WI38 (cell line): ENCODE data around the gene HYDIN.
"Not testable (repeated sequence)": the region's sequence is repeated elsewhere in the genome, so short reads cannot be mapped to it uniquely, and the experiment has no call there.

Source experiments
- H3K4me3 ChIP-seq: 2 replicates; pipeline ENCODE4 v1.5.1; 2011; ENCODE audit warnings: low read depth, mild to moderate bottlenecking, control low read depth, low read length
- TF ChIP-seq, protein P1 (sequence below): IDR thresholded peaks from 2 replicates; pipeline ENCODE4 v1.5.1; 2012; ENCODE audit warnings: low read depth, mild to moderate bottlenecking, control low read depth, low read length

HYDIN gene

DNA sequence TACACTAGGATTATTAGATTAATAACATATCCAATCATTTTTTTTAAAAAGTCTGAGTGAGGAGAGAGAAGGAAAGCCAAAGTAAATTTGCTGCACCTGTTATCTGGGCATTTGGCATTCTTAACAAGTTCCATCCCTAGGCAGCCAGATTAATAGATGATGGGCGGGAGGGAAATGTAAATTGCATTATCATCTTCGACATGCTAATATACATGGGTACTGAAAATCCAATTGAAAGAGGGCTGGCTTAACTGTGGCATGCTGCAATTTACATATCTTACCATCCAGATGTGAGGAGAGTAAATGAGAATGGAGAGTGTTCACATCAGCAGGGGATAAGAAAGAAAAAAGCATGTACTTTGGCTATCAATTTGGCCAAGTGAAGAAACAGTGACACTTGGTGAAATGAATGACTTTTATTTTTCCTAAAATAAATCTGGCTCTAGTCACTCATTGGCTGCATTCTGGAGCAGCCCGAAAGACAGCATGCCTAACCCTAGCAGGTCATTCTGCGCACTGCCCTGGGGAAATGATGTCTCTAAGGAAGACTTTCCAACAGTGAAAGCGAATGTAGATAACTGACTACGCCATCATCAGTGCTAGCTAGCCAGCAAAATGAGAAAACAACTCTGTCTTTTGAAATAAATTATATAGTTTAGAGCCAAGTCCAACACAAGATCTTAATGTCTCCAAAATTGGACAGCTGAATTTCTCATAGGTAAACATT is 57.9 kb downstream of the HYDIN start:
- no peak overlapping the region for H3K4me3 ChIP-seq
- TF ChIP-seq, protein P1, sequence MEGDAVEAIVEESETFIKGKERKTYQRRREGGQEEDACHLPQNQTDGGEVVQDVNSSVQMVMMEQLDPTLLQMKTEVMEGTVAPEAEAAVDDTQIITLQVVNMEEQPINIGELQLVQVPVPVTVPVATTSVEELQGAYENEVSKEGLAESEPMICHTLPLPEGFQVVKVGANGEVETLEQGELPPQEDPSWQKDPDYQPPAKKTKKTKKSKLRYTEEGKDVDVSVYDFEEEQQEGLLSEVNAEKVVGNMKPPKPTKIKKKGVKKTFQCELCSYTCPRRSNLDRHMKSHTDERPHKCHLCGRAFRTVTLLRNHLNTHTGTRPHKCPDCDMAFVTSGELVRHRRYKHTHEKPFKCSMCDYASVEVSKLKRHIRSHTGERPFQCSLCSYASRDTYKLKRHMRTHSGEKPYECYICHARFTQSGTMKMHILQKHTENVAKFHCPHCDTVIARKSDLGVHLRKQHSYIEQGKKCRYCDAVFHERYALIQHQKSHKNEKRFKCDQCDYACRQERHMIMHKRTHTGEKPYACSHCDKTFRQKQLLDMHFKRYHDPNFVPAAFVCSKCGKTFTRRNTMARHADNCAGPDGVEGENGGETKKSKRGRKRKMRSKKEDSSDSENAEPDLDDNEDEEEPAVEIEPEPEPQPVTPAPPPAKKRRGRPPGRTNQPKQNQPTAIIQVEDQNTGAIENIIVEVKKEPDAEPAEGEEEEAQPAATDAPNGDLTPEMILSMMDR = no peak

DNA sequence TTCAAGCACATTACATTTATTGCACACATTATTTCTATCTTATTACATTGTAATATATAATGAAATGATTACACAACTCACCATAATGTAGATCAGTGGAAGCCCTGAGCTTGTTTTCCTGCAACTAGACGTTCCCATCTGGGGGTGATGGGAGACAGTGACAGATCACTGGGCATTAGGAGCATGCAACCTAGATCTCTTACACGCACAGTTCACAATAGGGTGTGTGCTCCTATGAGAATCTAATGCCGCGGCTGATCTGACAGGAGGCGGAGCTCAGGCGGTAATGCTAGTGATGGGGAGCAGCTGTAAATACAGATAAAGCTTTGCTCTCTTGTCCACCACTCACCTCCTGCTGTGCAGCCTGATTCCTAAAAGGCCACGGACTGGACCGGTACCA is 69.5 kb downstream of the HYDIN start:
- H3K4me3 ChIP-seq = not testable (repeated sequence)

DNA sequence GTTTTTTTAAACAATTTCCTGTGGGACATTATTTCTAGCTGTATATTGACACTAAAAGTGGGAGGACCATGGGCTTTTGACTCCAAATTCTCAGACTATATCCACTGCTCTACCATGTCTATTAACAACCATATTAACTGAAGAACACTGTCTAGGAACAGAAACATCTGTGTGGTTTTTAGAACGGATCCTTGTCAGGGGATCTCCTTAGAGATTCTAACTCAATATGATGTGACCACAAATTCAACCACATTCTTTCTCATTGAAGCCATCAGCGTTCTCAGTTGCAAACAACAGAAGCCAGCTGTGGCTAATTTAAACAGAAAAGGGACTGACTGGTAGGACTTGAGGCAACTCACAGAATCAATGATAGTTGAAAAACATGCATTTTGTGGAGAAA is 73.2 kb downstream of the HYDIN start:
- H3K4me3 ChIP-seq = not testable (repeated sequence)

DNA sequence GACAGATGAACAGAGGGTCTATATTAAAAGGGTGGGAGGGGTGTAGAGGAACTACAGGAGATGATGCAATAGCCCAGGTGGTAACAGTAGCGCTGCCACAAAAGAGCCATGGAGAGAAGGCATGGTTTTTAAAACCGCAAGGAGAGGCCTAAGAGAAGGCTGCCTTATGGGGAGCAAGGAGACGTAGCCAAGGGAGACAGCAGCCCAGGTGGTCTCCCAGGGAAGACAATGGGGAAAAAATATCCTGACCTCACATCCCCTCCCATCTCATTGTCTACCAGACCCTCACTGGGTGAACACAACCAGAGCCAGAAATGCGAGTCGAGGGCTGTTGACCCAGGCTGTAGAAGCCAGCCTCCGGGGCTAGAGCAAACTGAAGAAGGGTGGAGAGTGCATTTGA is 77.2 kb downstream of the HYDIN start:
- H3K4me3 ChIP-seq = not testable (repeated sequence)

DNA sequence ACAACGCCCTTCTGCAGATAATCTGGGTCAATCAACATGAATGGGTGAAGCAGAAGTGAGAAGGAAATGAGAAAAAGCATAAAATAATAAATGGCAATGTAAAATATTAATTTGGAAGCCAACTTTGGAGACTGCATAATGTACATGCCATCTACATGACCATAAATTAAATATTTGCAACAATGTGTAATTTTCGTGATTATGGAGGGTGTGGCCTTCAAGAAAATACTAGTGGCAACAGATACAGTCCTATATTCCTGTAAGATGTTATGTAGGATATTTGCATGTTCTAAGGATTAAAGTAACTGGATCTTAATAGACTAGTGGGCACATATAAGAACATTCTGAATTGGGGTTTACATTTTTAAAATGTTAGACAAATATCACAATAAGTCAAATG is 78.9 kb downstream of the HYDIN start:
- not testable (repeated sequence) for H3K4me3 ChIP-seq

DNA sequence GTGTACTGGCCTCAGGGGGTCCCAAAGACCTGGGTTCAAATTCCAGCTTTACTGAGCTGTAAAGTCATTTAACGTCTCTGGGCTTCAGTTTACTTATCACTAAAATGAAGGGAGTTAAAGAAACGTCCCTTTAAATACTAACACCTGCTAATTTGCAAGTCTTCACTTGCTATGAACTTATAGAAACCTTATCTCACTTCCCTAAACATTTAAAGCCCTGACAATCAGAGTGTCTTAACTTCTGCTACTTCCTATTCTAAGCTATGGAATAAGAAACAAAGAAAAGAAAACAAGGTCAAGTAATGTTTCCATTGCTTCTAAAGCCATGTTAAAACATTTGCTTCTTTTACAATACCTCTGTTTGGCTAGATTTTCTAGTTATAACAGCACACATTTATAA is 87.3 kb downstream of the HYDIN start:
- not testable (repeated sequence) for H3K4me3 ChIP-seq

DNA sequence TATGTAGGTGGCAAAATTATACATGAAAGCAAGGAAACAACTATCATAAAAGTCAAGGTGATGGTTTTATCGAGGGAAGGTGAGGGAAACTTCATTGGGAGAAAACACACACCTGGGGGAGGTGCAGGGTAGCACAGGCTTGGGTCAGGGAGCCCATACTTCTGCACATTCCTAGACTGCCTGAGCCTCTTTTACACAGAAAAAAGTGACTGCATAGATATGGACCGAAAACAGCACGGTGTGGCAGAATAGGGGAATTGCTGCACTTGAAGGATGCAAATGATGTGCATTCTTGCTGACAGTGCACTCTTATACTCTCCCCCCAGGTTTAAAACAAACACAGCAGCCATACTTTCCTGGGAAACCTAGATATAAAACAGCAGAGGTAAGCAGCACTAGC is 120.0 kb downstream of the HYDIN start:
- not testable (repeated sequence) for H3K4me3 ChIP-seq

DNA sequence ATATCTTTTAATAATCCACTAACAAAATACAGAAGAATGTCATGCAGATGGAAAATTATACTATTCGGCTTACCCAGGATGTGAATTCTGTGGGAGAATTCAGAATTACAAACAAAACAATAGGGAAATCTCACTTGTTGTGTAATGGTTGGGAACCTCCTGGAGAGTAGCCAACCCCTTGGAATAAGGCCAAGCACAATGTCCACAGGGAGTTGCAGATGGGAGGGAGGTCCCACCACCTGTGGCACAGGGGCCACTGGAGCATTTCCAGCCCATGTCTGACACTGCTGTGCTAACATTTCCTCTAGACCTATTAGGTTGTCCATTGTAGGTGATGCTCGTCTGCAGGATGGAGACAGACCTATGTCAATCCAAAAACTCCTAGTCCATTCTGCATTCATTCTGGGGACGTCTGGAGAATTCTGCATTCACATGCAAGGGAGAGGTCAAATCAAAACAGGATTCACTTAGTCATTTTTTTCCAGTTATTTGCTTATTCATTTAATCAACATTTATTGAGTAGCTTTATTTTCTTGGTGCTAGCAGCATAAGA is 120.8 kb downstream of the HYDIN start:
- not testable (repeated sequence) for H3K4me3 ChIP-seq

DNA sequence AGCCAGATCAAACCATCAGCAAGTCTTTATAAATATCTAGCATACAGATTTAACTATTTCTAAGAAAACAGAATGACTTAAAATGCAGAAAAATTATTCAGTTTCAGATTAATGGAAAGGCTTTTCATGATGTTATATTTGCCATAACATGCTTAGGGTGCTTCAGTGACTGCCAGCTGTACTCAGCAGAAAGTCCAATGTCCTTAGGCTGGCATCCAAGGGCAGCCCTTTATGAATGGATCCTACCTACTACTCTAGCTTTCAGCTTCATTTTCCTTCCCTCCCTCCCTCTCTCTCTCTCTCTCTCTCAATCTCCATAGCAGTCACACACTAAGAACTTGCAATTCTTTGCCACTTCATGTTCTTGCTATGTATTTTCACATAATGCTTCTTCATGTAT is 124.6 kb downstream of the HYDIN start:
- H3K4me3 ChIP-seq = not testable (repeated sequence)

DNA sequence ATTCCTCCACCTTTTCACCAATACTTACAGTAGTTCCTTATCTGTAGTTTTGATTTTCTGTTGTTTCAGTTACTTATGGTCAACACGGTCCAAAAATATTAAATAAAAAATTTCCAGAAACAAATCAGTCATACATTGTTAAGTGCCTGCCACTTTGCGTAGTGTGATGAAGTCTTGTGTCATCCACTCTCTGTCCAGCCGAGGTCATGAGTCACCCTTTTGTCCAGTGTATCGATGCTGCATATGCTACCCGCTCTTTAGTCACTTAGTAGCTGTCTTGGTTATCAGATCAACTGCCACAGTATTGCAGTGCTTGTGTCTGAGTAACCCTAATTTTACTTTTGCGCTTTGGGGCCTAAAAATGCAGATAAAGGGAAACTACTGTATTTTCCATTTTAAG is 146.9 kb downstream of the HYDIN start:
- not testable (repeated sequence) for H3K4me3 ChIP-seq

DNA sequence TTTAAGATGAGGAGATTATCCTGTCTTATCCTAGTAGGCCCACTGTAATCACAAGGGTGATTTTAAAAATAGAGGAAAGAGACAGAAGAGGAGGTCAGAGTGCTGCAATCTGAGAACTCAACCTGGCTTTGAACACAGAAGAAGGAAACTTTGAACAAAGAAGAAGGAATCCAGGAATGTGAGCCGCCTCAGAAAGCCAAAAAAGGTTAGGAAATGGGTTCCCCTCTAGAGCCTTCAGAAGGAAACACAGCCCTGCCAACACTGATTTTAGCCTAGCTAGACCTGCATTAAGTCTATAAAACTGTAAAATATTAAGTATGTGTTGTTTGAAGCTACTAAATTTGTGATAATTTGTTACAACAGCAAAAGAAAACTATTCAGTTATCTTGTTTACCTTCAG is 149.7 kb downstream of the HYDIN start:
- H3K4me3 ChIP-seq = not testable (repeated sequence)

DNA sequence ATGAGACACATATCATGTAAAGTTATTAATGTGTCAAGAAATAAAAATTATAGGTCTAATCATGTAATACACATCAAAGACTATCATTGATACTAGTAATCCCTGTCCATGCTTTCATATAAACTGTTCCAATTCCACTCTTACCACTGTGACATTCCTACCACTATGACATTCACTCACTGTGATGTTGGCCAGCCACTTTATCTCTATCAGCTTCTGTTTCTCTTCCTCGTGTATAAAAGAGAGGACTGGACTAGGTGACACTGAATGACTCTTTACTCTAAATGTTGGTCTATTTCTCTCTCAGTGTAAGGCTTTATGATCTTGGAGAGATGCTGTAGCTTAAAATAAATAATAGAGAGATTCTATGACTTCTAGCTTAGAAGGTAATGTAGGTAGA is 150.3 kb downstream of the HYDIN start:
- not testable (repeated sequence) for H3K4me3 ChIP-seq

DNA sequence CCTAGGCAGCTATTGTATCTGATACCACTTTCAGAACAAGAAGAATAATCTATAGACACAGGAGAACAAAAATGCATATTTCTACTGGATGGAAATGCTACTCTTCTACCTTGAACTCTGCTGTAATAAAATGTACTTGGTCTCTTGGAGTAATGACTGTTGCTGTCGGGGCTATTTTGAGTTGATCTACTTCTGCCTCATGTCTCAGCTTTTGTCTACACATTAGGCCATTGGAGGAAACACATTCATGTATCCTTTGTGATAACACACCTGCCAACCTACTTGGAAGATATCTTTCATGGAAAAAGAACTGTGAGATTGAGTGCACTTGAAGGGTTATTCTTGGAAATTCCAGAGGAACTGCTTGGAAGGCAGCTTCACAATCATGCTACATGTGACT is 159.9 kb downstream of the HYDIN start:
- H3K4me3 ChIP-seq = not testable (repeated sequence)

DNA sequence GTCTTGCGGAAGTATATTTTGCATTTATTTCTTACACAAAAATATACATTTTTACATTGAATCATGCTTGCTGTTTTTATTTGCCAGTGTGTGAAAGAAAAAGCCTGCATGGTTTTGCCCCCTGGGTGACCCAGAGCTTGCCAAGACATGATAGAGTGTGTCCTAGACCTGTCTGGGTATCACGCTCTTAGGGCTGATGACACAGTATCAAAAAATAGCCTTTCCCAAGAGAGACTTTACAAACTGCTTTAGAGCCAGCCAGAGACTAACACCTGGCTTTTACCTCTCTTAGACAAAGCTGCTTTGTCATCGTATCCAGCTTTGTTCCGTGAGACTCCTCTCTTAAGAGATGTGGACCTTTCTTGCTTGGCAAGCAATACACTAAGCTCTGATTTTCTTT is 160.7 kb downstream of the HYDIN start:
- not testable (repeated sequence) for H3K4me3 ChIP-seq

DNA sequence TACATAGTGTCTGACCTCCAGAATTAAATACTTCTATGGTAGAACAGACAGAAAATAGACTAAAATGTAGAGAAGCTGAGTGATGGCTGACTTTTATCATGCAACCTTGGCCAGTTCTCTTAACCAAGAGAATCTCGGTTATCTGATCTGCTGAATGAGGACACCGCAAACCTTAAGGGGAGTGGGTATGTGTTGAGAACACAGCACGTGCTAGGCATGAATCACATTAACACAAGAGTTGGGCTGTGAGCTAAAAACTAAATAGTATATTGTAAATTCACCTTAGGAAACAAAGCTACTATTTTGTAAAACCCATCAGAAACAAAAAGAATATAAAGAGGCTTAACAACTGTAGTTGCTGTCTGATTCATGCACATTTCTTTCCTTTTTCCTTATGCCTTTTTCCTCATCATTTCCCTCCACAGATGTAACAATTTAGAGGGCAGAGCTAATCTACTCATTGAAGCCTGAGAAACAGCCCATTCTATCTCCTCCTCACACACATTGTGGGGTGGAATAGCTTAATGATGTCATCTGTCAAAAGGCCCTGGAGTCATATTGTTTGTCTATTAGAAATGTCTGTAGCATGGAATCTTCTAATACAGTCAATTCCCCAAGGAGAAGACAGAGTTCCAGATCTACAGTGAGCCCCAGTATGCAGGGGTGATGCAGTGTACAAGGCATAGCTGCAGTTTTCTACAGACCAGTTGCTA is 176.5 kb downstream of the HYDIN start:
- not testable (repeated sequence) for H3K4me3 ChIP-seq

DNA sequence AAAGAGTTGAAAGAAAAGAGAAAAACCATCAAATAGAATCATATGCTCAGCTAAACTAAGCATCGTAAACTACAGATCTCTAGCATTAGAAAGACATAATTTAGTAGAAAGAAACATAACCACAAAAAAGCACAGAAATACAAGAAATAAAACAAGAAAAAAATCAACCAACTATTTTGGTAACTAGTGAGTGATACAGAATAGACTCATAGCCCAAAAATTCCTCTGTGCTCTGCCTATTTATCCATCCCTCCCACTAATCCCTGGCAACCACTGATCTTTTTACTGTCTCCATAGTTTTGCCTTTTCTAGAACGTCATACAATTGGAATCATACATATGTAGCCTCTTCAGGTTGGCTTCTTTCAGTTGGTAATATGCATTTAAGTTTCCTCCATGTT is 180.2 kb downstream of the HYDIN start:
- not testable (repeated sequence) for H3K4me3 ChIP-seq

DNA sequence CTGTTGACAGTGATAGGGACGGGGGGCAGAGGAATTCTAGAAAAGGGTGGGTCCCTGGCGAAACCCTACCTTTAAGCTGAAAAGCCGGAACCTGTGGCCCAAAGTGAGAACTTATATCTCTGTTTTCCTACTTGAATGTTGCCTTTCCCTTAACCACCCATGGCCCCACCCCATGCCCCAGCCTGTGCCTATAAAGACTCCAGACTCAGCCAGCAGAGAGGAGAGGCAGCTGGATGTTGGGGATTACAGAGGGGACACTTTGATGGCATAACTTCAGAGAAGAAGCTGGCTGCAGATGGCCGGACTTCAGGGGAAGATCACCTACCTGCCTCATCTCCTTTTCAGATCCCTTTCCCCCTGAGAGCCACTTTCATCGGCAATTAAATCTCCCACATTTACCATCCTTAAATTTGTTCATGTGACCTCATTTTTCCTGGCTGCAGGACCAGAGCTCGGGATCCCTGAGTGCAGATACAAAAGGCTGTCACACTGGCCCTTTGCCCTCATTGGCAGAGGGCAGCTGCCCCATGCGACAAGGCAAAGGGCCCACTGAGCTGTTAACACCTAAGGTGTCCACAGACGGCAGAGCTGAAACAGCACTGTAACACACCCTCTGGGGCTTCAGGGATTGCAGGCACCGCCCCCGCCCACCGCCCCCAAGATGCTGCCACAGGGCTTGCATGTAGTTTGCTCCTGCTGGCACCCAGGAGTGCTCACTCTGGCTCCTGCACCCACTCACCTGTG is 191.0 kb downstream of the HYDIN start:
- H3K4me3 ChIP-seq = not testable (repeated sequence)

DNA sequence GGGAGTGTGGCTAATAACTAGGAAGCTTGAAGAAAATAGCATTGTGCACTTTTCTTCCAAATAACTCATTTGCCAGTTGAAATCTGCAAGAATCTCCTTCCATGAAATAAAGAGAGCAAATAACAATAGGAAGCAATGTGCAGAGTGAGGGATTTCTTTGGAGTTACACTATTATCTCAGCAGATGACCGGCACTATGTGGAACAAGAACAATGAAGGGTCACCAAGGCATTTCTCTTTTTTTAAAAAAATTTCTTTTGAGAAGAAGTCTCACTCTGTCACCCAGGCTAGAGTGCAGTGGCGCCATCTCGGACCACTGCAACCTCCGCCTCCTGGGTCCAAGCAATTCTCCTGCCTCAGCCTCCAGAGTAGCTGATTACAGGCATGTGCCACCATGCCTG is 192.1 kb downstream of the HYDIN start:
- not testable (repeated sequence) for H3K4me3 ChIP-seq

DNA sequence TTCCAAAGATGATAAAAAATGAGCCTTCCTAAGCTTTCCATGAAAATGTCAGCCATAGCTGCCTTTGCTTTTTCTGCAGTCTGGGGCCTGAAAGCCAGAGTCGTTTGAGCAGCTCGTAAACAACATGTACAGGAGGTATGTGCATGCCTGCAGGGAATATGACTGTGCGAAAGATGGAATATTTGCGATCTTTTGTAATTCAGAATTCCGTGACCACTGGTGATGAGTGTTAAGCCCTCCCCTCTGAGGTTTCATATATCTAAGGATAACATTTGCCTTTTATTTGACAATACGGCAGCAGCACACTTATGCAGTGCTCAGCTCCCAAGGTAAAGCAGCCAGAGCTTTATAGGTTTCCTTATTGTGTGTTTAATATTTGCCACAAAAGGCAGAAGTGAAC is 192.5 kb downstream of the HYDIN start:
- not testable (repeated sequence) for H3K4me3 ChIP-seq
